Measurements from ENCODE around the gene GRPEL2.

Gene GRPEL2

GRCh38 chr5:149317281-149318048 lies 27.8 kb upstream of the GRPEL2 start:
- no peak for DNase-seq (ENCODE audit: low read depth in 2 of 3, low spot score in 2 of 3)

GRCh38 chr5:149319174-149319573 lies 26.1 kb upstream of the GRPEL2 start:
- DNase-seq (ENCODE audit: low read depth in 2 of 3, low spot score in 2 of 3) = no peak

- DNase-seq (ENCODE audit: low read depth in 2 of 3, low spot score in 2 of 3) = no peak
Observed at GRCh38 chr5:149320791-149321330, 24.4 kb upstream of the GRPEL2 start.

- no peak for DNase-seq (ENCODE audit: low read depth in 2 of 3, low spot score in 2 of 3)
Observed at GRCh38 chr5:149322518-149322917, 22.8 kb upstream of the GRPEL2 start.

GRCh38 chr5:149323210-149323609 lies 22.1 kb upstream of the GRPEL2 start:
- DNase-seq (ENCODE audit: low read depth in 2 of 3, low spot score in 2 of 3) = no peak

GRCh38 chr5:149323621-149324205 lies 21.6 kb upstream of the GRPEL2 start:
- DNase-seq (ENCODE audit: low read depth in 2 of 3, low spot score in 2 of 3) = no peak

- DNase-seq (ENCODE audit: low read depth in 2 of 3, low spot score in 2 of 3) = no peak
Observed at GRCh38 chr5:149324641-149325040, 20.7 kb upstream of the GRPEL2 start.

GRCh38 chr5:149325166-149325735 lies 20.0 kb upstream of the GRPEL2 start:
- no peak for DNase-seq (ENCODE audit: low read depth in 2 of 3, low spot score in 2 of 3)

GRCh38 chr5:149325894-149326293 lies 19.4 kb upstream of the GRPEL2 start:
- no peak for DNase-seq (ENCODE audit: low read depth in 2 of 3, low spot score in 2 of 3)

- DNase-seq (ENCODE audit: low read depth in 2 of 3, low spot score in 2 of 3) = no peak
Observed at GRCh38 chr5:149326611-149327010, 18.7 kb upstream of the GRPEL2 start.

GRCh38 chr5:149328177-149328576 lies 17.1 kb upstream of the GRPEL2 start:
- DNase-seq (ENCODE audit: low read depth in 2 of 3, low spot score in 2 of 3) = no peak

- DNase-seq (ENCODE audit: low read depth in 2 of 3, low spot score in 2 of 3) = no peak
Observed at GRCh38 chr5:149333711-149334443, 11.4 kb upstream of the GRPEL2 start.

GRCh38 chr5:149337736-149338135 lies 7.6 kb upstream of the GRPEL2 start:
- DNase-seq (ENCODE audit: low read depth in 2 of 3, low spot score in 2 of 3) = no peak

- no peak for DNase-seq (ENCODE audit: low read depth in 2 of 3, low spot score in 2 of 3)
Observed at GRCh38 chr5:149338364-149338763, 6.9 kb upstream of the GRPEL2 start.

- DNase-seq (ENCODE audit: low read depth in 2 of 3, low spot score in 2 of 3) = no peak
Observed at GRCh38 chr5:149340920-149341319, 4.4 kb upstream of the GRPEL2 start.

GRCh38 chr5:149341876-149342275 lies 3.4 kb upstream of the GRPEL2 start:
- no peak for DNase-seq (ENCODE audit: low read depth in 2 of 3, low spot score in 2 of 3)

- DNase-seq (ENCODE audit: low read depth in 2 of 3, low spot score in 2 of 3) = no peak
Observed at GRCh38 chr5:149344151-149344550, 1.1 kb upstream of the GRPEL2 start.

- no peak for DNase-seq (ENCODE audit: low read depth in 2 of 3, low spot score in 2 of 3)
Observed at GRCh38 chr5:149345892-149346222, 558 bp downstream of the GRPEL2 start.

GRCh38 chr5:149348518-149348917 lies 3.2 kb downstream of the GRPEL2 start:
- no peak for DNase-seq (ENCODE audit: low read depth in 2 of 3, low spot score in 2 of 3)

GRCh38 chr5:149349382-149349781 lies 4.1 kb downstream of the GRPEL2 start:
- DNase-seq (ENCODE audit: low read depth in 2 of 3, low spot score in 2 of 3) = no peak

- DNase-seq (ENCODE audit: low read depth in 2 of 3, low spot score in 2 of 3) = no peak
Observed at GRCh38 chr5:149352169-149352568, 6.9 kb downstream of the GRPEL2 start.

GRCh38 chr5:149353911-149354310 lies 8.6 kb downstream of the GRPEL2 start:
- DNase-seq (ENCODE audit: low read depth in 2 of 3, low spot score in 2 of 3) = no peak
